Tibial artery (tissue), 4 donors: Measurements from ENCODE around the gene FILIP1.

Experiments
- DNase-seq, 2 donors: peaks; one replicate each; pipeline ENCODE4 v3.0.0-alpha.2; 2019
- H3K27ac ChIP-seq, 2 donors: fragments of 200-600 bp; sonication (generic) in 1 of 2; 1 replicate in 1 of 2; 2 replicates in 1 of 2; pipeline ENCODE4 v1.5.1; 2018 to 2019; ENCODE audit warnings: mild to moderate bottlenecking in 1 of 2
- H3K27me3 ChIP-seq, 2 donors: fragments of 200-600 bp; sonication (generic) in 1 of 2; one replicate each; pipeline versions ENCODE4 v1.5.1 to v1.6.0; 2016 to 2019
- H3K36me3 ChIP-seq, 3 donors: fragments of 200-600 bp; sonication (generic) in 2 of 3; one replicate each; pipeline ENCODE4 v1.5.1; 2016 to 2019; ENCODE audit warnings: mild to moderate bottlenecking in 2 of 3
- H3K4me1 ChIP-seq, 4 donors: fragments of 200-600 bp; sonication (generic) in 2 of 4; 1 replicate in 3 of 4; 2 replicates in 1 of 4; pipeline ENCODE4 v1.5.1; 2016 to 2019
- H3K4me3 ChIP-seq, 2 donors: fragments of 200-600 bp; sonication (generic) in 1 of 2; 1 replicate in 1 of 2; 2 replicates in 1 of 2; pipeline ENCODE4 v1.5.1; 2018 to 2019; ENCODE audit warnings: mild to moderate bottlenecking in 2 of 2
- H3K9me3 ChIP-seq, 3 donors: fragments of 200-600 bp; sonication (generic) in 1 of 3; one replicate each; pipeline ENCODE4 v1.5.1; 2016 to 2019
- intact Hi-C: fragments of 100-400 bp; cut with DNase I; formaldehyde crosslinking; loops from one replicate; pipeline ENCODE4 v1.15.0; 2023; ENCODE audit warnings: low total_unique reads
- TF ChIP-seq, protein P1 (sequence below), 2 experiments: fragments of 200-600 bp in 1 of 2; fragments of 450-650 bp in 1 of 2; IDR thresholded peaks; one replicate each; pipeline ENCODE4 v1.5.1; 2017 to 2019; ENCODE audit warnings: antibody characterized with exemption in 2 of 2, mild to moderate bottlenecking in 1 of 2, moderate library complexity in 1 of 2

The FILIP1 gene

DNA sequence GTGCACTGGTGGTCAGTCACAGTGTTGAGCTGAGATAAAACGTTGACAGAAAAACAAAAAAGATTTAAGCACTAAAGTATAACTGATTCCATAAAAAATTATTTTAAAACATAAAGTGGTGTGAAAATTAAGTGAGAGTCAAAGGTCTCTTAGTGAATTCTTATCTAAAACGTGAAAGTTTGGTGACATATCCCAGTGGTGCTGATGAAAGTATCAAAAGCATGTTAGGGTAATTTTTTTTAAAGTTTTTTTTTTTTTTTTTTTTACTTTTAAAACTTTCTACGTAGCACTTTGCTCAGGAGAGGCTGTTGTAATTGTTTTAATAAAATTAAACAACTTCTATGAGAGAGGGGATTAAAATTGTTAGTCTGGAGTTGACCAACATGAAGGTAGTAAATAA lies 143.4 kb downstream of the FILIP1 start:
- TF ChIP-seq, protein P1, sequence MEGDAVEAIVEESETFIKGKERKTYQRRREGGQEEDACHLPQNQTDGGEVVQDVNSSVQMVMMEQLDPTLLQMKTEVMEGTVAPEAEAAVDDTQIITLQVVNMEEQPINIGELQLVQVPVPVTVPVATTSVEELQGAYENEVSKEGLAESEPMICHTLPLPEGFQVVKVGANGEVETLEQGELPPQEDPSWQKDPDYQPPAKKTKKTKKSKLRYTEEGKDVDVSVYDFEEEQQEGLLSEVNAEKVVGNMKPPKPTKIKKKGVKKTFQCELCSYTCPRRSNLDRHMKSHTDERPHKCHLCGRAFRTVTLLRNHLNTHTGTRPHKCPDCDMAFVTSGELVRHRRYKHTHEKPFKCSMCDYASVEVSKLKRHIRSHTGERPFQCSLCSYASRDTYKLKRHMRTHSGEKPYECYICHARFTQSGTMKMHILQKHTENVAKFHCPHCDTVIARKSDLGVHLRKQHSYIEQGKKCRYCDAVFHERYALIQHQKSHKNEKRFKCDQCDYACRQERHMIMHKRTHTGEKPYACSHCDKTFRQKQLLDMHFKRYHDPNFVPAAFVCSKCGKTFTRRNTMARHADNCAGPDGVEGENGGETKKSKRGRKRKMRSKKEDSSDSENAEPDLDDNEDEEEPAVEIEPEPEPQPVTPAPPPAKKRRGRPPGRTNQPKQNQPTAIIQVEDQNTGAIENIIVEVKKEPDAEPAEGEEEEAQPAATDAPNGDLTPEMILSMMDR (IDR thresholded peaks at IDR 0.05), result no peak
- Histone ChIP-seq H3K27ac (peak overlapping the region; percentile 50 to 65), H3K4me1 (peaks cover 0 to 47% (median 19%) of the 10 kb centered on the region in 4 donors), H3K27me3 (no peaks in the 10 kb centered on the region), H3K4me3 (peak overlapping the region; percentile 48), H3K9me3 (no peaks in the 10 kb centered on the region), H3K36me3 (peaks cover 0 to 11% (median 0%) of the 10 kb centered on the region in 3 donors)
- no peak for DNase-seq
- intact Hi-C loops, result no loop called here

GRCh38 chr6:75349262-75349984 lies 144.2 kb downstream of the FILIP1 start:
- TF ChIP-seq, protein P1 (IDR thresholded peaks at IDR 0.05), result peak; percentile 15 to 27
- intact Hi-C loops, result no loop called here

GRCh38 chr6:75348882-75349261 lies 144.7 kb downstream of the FILIP1 start:
- TF ChIP-seq, protein P1 (IDR thresholded peaks at IDR 0.05), result no peak
- Histone ChIP-seq H3K9me3 (no peaks in the 10 kb centered on the region), H3K4me3 (peak overlapping the region; percentile 48), H3K36me3 (peaks cover 0 to 11% (median 0%) of the 10 kb centered on the region in 3 donors), H3K4me1 (peaks cover 0 to 56% (median 19%) of the 10 kb centered on the region in 4 donors), H3K27ac (peak overlapping the region; percentile 50 to 65), H3K27me3 (no peaks in the 10 kb centered on the region)
- intact Hi-C loops, result no loop called here
- no peak for DNase-seq

More at GRCh38 chr6:75349262-75349984, 144.2 kb downstream of the FILIP1 start:
- Histone ChIP-seq H3K27ac (peak overlapping the region; percentile 50 to 65), H3K4me1 (peaks cover 0 to 54% (median 19%) of the 10 kb centered on the region in 4 donors), H3K27me3 (no peaks in the 10 kb centered on the region), H3K4me3 (peak overlapping the region; percentile 48), H3K9me3 (no peaks in the 10 kb centered on the region), H3K36me3 (peaks cover 0 to 11% (median 0%) of the 10 kb centered on the region in 3 donors)
- no peak for DNase-seq

DNA sequence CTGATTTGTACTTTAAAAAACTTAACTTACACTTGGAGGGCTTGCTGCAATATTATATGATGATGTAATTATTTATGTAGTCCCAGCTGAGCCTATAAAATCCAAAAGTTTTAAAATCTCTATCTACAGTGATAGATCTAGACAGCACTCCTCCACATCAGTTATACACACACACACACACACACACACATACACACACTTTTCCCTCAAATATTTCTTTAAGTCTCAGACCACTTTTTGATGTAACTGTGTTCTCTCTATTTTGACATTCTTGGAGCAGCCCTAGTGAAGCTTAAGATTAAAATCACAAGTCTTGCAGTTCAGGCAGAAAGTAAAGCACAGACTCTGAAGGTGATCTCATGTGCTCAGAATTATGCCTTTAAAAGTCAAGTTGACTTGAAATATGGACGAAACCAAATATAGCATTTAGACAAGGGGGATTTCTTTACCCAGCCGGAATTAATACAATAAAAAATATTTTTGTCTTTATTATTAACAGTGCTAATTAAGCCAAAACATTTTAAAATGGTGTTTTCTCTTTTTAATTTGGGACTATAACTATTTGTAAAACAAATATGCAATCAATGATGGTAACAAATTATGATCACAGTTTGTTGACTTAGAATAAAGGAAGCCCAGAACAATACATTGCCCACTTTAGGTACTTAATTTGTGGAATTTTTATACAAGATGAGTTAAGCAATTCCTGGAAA lies 145.5 kb downstream of the FILIP1 start:
- TF ChIP-seq, protein P1 (IDR thresholded peaks at IDR 0.05), result no peak

DNA sequence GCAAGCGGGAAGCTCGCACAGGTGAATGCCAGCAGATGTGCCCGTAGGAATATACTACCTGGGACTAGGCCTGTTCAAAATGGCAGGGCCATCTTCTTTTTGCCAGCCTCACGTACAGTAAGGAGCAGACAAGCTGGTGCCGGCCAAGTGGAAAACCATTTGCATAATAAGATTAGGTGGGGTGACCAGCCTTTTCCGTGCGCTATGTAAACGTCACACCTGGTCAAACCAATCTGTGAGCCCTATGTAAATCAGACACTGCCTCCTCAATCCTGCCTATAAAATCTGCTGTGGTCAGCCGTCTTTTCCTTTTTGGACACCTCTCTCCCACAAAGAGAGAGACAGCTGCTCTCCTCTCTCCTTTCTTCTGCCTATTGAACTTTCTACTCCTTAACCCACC lies 148.2 kb downstream of the FILIP1 start:
- TF ChIP-seq, protein P1 (IDR thresholded peaks at IDR 0.05), result no peak
- Histone ChIP-seq H3K27me3 (no peaks in the 10 kb centered on the region), H3K4me1 (peaks cover 0 to 56% (median 19%) of the 10 kb centered on the region in 4 donors), H3K9me3 (no peaks in the 10 kb centered on the region), H3K27ac (no peak overlapping the region), H3K36me3 (no peaks in the 10 kb centered on the region), H3K4me3 (no peak overlapping the region)
- intact Hi-C loops, result no loop called here
- DNase-seq, result no peak

More for the DNA sequence above, 145.5 kb downstream of the FILIP1 start:
- no peak overlapping the region for H3K4me3 ChIP-seq
- peaks cover 0 to 56% (median 19%) of the 10 kb centered on the region in 4 donors for H3K4me1 ChIP-seq
- no peak for DNase-seq
- H3K27ac ChIP-seq, result peak overlapping the region; percentile 18 to 65
- no peaks in the 10 kb centered on the region for H3K27me3 ChIP-seq
- H3K36me3 ChIP-seq, result peaks cover 0 to 7% (median 0%) of the 10 kb centered on the region in 3 donors
- H3K9me3 ChIP-seq, result no peaks in the 10 kb centered on the region
- intact Hi-C loops, result no loop called here
